Right lobe of liver (tissue), 4 donors: Measurements from ENCODE around the gene HACD3.

ENCODE experiments used
- POLR2A ChIP-seq: fragments of 450-650 bp; IDR thresholded peaks from one replicate; pipeline ENCODE4 v1.6.1; 2017; ENCODE audit warnings: antibody characterized with exemption, mild to moderate bottlenecking
- TF ChIP-seq, protein P1 (sequence below), 4 donors: fragments of 200-600 bp in 3 of 4; fragments of 450-650 bp in 1 of 4; IDR thresholded peaks; one replicate each; pipeline versions ENCODE4 v1.5.1 to v1.8.0; 2016 to 2022; ENCODE audit warnings: antibody characterized with exemption in 4 of 4, mild to moderate bottlenecking in 2 of 4
- donor health status: DM: no; HTN: no; CAD: no.
- donor health status: DM: no; HTN: no; CAD: no.
- donor health status: DM: no; HTN: yes; CAD: no.

- TF ChIP-seq, protein P1, sequence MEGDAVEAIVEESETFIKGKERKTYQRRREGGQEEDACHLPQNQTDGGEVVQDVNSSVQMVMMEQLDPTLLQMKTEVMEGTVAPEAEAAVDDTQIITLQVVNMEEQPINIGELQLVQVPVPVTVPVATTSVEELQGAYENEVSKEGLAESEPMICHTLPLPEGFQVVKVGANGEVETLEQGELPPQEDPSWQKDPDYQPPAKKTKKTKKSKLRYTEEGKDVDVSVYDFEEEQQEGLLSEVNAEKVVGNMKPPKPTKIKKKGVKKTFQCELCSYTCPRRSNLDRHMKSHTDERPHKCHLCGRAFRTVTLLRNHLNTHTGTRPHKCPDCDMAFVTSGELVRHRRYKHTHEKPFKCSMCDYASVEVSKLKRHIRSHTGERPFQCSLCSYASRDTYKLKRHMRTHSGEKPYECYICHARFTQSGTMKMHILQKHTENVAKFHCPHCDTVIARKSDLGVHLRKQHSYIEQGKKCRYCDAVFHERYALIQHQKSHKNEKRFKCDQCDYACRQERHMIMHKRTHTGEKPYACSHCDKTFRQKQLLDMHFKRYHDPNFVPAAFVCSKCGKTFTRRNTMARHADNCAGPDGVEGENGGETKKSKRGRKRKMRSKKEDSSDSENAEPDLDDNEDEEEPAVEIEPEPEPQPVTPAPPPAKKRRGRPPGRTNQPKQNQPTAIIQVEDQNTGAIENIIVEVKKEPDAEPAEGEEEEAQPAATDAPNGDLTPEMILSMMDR (IDR thresholded peaks at IDR 0.05), result no peak
- no peak for TF ChIP-seq POLR2A
These were observed 31.7 kb downstream of the HACD3 start for GRCh38 chr15:65561934-65562333.
